Measurements from ENCODE around the gene PCSK7. TPM values are rescaled to one million over a fixed set of nuclear protein-coding genes. Genes with fewer than 3 reads are reported as not detected.

PCSK7 gene
- total and polyA plus RNA-seq, 2 donors (not counting 3 experiments of a cell fraction or from before 2014, with no cell fraction given), result 40.8 to 72.7 TPM

GRCh38 chr11:117212697-117213355, 19.0 kb downstream of the PCSK7 start:
- intact Hi-C loops (cut with micrococcal nuclease), result no loop called here
- H3K79me2 ChIP-seq (ENCODE audit: control insufficient read depth, insufficient read depth, low read length), result no peaks in the 10 kb centered on the region
- no peaks in the 10 kb centered on the region for H3K27me3 ChIP-seq (ENCODE audit: control insufficient read depth in 2 of 2, insufficient read depth in 2 of 2, low read length in 2 of 2)
- DNase-seq (ENCODE audit: low read depth, low spot score) (no peak), FAIRE-seq (no peak)
- TF ChIP-seq, protein P1, sequence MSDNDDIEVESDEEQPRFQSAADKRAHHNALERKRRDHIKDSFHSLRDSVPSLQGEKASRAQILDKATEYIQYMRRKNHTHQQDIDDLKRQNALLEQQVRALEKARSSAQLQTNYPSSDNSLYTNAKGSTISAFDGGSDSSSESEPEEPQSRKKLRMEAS (IDR thresholded peaks at IDR 0.05; ENCODE audit: insufficient read depth, insufficient read length), result no peak
- TF ChIP-seq POLR2A (IDR thresholded peaks at IDR 0.05; ENCODE audit: low read depth, low read length) (no peak), MYC (IDR thresholded peaks at IDR 0.05; ENCODE audit: low read depth, low read length) (no peak), FOS (IDR thresholded peaks at IDR 0.05; ENCODE audit: borderline replicate concordance, insufficient read depth, low read length) (no peak), JUN (IDR thresholded peaks at IDR 0.05; ENCODE audit: borderline replicate concordance, insufficient read depth, insufficient read length, low read depth) (no peak), GATA2 (IDR thresholded peaks at IDR 0.05; ENCODE audit: insufficient read depth, insufficient read length, low read depth, low read length) (no peak)
- TF ChIP-seq, protein P2, sequence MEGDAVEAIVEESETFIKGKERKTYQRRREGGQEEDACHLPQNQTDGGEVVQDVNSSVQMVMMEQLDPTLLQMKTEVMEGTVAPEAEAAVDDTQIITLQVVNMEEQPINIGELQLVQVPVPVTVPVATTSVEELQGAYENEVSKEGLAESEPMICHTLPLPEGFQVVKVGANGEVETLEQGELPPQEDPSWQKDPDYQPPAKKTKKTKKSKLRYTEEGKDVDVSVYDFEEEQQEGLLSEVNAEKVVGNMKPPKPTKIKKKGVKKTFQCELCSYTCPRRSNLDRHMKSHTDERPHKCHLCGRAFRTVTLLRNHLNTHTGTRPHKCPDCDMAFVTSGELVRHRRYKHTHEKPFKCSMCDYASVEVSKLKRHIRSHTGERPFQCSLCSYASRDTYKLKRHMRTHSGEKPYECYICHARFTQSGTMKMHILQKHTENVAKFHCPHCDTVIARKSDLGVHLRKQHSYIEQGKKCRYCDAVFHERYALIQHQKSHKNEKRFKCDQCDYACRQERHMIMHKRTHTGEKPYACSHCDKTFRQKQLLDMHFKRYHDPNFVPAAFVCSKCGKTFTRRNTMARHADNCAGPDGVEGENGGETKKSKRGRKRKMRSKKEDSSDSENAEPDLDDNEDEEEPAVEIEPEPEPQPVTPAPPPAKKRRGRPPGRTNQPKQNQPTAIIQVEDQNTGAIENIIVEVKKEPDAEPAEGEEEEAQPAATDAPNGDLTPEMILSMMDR (IDR thresholded peaks at IDR 0.05; ENCODE audit: extremely low read depth in 1 of 2, insufficient read depth in 1 of 2, low read depth in 1 of 2, low read length in 2 of 2), result no peak
- H2AFZ ChIP-seq (ENCODE audit: low read depth, low read length), result no peak overlapping the region
- no peaks in the 10 kb centered on the region for H4K20me1 ChIP-seq (replicated peaks; ENCODE audit: control insufficient read depth, extremely low read depth, insufficient read depth, low read length)
- no TSS peak for BruUV-seq (replicated peaks)
- ChIA-PET POLR2A (interaction anchor here (0.7 kb wide), 1 partner anchor 13 kb away, joined by 3 read pairs; no protein-coding TSS in a partner anchor), CTCF (interaction anchor here (1.8 to 2.0 kb wide), 2 partner anchors 32 to 422 kb away, joined by 3 to 11 read pairs; partner anchors contain the start of gene APOA5)
- no peak overlapping the region for H3K27ac ChIP-seq (ENCODE audit: insufficient read depth, low read depth, low read length)
- dilution Hi-C loops (cut with MboI; ENCODE audit: extremely low pct_ligation_motif_present, low sequenced_read_pairs), result no loop called here
- H3K4me3 ChIP-seq (replicated peaks in 1 of 3; ENCODE audit: insufficient read depth in 1 of 3, low read depth in 1 of 3, low read length in 3 of 3), result no peak overlapping the region
- peaks cover 2 to 4% of the 10 kb centered on the region in 2 experiments for H3K36me3 ChIP-seq (ENCODE audit: control insufficient read depth in 2 of 2, extremely low read depth in 1 of 2, insufficient read depth in 2 of 2, low read length in 2 of 2)
- no peak overlapping the region for H3K9ac ChIP-seq (replicated peaks; ENCODE audit: extremely low read depth, insufficient read depth, low read length)
- peaks cover 11% of the 10 kb centered on the region for H3K4me1 ChIP-seq (ENCODE audit: control insufficient read depth, extremely low read depth, insufficient read depth, low read length)
- no peak overlapping the region for H3K4me2 ChIP-seq (ENCODE audit: insufficient read depth, low read length)
- no peaks in the 10 kb centered on the region for H3K9me1 ChIP-seq (replicated peaks; ENCODE audit: control insufficient read depth, extremely low read depth, insufficient read depth, low read length)
- no peaks in the 10 kb centered on the region for H3K9me3 ChIP-seq (replicated peaks; ENCODE audit: control insufficient read depth, insufficient read depth, low read length)
